Stomach (tissue), 8 donors: ENCODE results near the gene HILPDA. TPM values are rescaled to one million over a fixed set of nuclear protein-coding genes. Genes with fewer than 3 reads are reported as not detected.

Experiments used
- polyA plus RNA-seq, 3 donors: library from polyadenylated mRNA; stranded (reverse); fragments of 200-250 nt; gene quantifications; one replicate each; pipeline ENCODE4 v1.2.3, GENCODE V29; 2013
- small RNA-seq, 4 donors: library from RNA; depleted of rRNA; stranded (forward); fragments of <200 nt; gene quantifications; one replicate each; pipeline ENCODE3, GENCODE V24; 2016
- total RNA-seq, 5 donors: library from RNA; depleted of rRNA; stranded (reverse); fragments of >200 nt; gene quantifications; one replicate each; pipeline versions ENCODE4 v1.1.0 to v1.2.3, GENCODE V29; 2014 to 2016
- donor health status: healthy with polysubstance abuse.
- donor health status: Bipolar disorder and iron deficiency.
- donor health status: healthy.

Gene HILPDA
- total and polyA plus RNA-seq, 8 donors = 0.45 to 38.2 (median 8.1) TPM; not detected in 1

Small RNAs within 50 kb of the gene (small RNA-seq; reads per million reads assigned to genes)
- gene AC010655.1 = 0 reads per million in 4 donors
- gene AC010655.2 = 0 reads per million in 4 donors
- gene RF00017 = 0 reads per million in 4 donors
- 0 reads per million in 4 donors for gene RNU7-54P

Other genes with a start within 250 kb of the HILPDA start
- gene LEP, start 214.6 kb upstream of the HILPDA start, total RNA-seq = not detected
- under 1 TPM in 2 of 3 donors, not detected in 1; 0.05 to 0.12 TPM for gene LEP, start 214.6 kb upstream of the HILPDA start, polyA plus RNA-seq
- gene RBM28, start 112.0 kb upstream of the HILPDA start, total RNA-seq = 100 to 1,000 TPM in 1 of 5 donors, 10 to 100 TPM in 4; 21.0 to 319 (median 54.8) TPM
- 10 to 100 TPM in 2 of 3 donors, 1 to 10 TPM in 1; 8.1 to 18.9 (median 15.6) TPM for gene RBM28, start 112.0 kb upstream of the HILPDA start, polyA plus RNA-seq
- not detected for gene PRRT4, start 94.2 kb upstream of the HILPDA start, total RNA-seq
- 1 to 10 TPM in 1 of 3 donors, under 1 TPM in 1, not detected in 1; 0.12 to 1.2 TPM for gene PRRT4, start 94.2 kb upstream of the HILPDA start, polyA plus RNA-seq
- gene IMPDH1, start 45.9 kb upstream of the HILPDA start, total RNA-seq = 100 to 1,000 TPM in 2 of 5 donors, 10 to 100 TPM in 3; 45.5 to 188 (median 94.4) TPM
- gene IMPDH1, start 45.9 kb upstream of the HILPDA start, polyA plus RNA-seq = 10 to 100 TPM; 32.7 to 72.3 (median 59.7) TPM
- gene METTL2B, start 20.9 kb downstream of the HILPDA start, total RNA-seq = 10 to 100 TPM; 10.3 to 21.5 (median 12.5) TPM
- gene METTL2B, start 20.9 kb downstream of the HILPDA start, polyA plus RNA-seq = 10 to 100 TPM in 2 of 3 donors, 1 to 10 TPM in 1; 7.8 to 12.8 (median 11.7) TPM
- 1 to 10 TPM in 3 of 5 donors, under 1 TPM in 1, not detected in 1; 0.72 to 1.8 (median 1.1) TPM for gene GARIN1A, start 216.4 kb downstream of the HILPDA start, total RNA-seq
- gene GARIN1A, start 216.4 kb downstream of the HILPDA start, polyA plus RNA-seq = 1 to 10 TPM in 1 of 3 donors, under 1 TPM in 2; 0.50 to 1.4 (median 0.61) TPM